Testis (tissue), 3 donors: Measurements from ENCODE around the gene BICD1. TPM values are rescaled to one million over a fixed set of nuclear protein-coding genes. Genes with fewer than 3 reads are reported as not detected.

Source experiments
- DNase-seq: peaks from one replicate; pipeline ENCODE4 v3.0.0-alpha.2; 2019
- H3K27ac ChIP-seq, 2 donors: fragments of 200-600 bp; sonication (generic); one replicate each; pipeline ENCODE4 v1.5.1; 2019
- H3K27me3 ChIP-seq: fragments of 200-600 bp; sonication (generic); one replicate; pipeline ENCODE4 v1.5.1; 2019
- H3K36me3 ChIP-seq: fragments of 200-600 bp; sonication (generic); one replicate; pipeline ENCODE4 v1.5.1; 2017; ENCODE audit warnings: low read depth; ENCODE audit errors: missing control alignments
- H3K4me1 ChIP-seq: fragments of 200-600 bp; sonication (generic); one replicate; pipeline ENCODE4 v1.5.1; 2019
- H3K4me3 ChIP-seq, 2 donors: fragments of 200-600 bp; sonication (generic); one replicate each; pipeline ENCODE4 v1.5.1; 2017 to 2019
- H3K9me3 ChIP-seq: fragments of 200-600 bp; sonication (generic); one replicate; pipeline ENCODE4 v1.5.1; 2017
- CTCF ChIP-seq, 3 experiments: fragments of 450-650 bp in 2 of 3; fragments of 200-600 bp in 1 of 3; sonication (generic) in 1 of 3; IDR thresholded peaks; one replicate each; pipeline ENCODE4 v1.5.1; 2016 to 2019; ENCODE audit warnings: antibody characterized with exemption in 3 of 3, mild to moderate bottlenecking in 2 of 3, moderate library complexity in 1 of 3
- POLR2A ChIP-seq: fragments of 450-650 bp; IDR thresholded peaks from one replicate; pipeline ENCODE4 v1.6.1; 2017; ENCODE audit warnings: antibody characterized with exemption, mild to moderate bottlenecking, moderate library complexity
- WGBS, 2 donors: methylation state at CpG; one replicate each; pipeline ENCODE4 v1.1.5; 2018; 5-methylcytosine and 5-hydroxymethylcytosine counted together
- intact Hi-C: fragments of 100-400 bp; cut with DNase I; formaldehyde crosslinking; loops from one replicate; pipeline ENCODE4 v1.15.1; 2023; ENCODE audit warnings: low total_unique reads
- polyA plus RNA-seq: library from polyadenylated mRNA; stranded (reverse); fragments of 350-450 nt; fragmentation: Illumina TruSeq; extraction: RNeasy Lipid Tissue Mini Kit (QIAGEN cat#74804); gene quantifications from one replicate; pipeline ENCODE4 v1.2.3, GENCODE V29; 2014; ENCODE audit warnings: low read depth, low replicate concordance; ENCODE audit not compliant: insufficient read depth
- total RNA-seq, 2 donors: library from RNA; depleted of rRNA; stranded (reverse); fragments of >200 nt; gene quantifications; one replicate each; pipeline ENCODE4 v1.2.3, GENCODE V29; 2016

The BICD1 gene
- total and polyA plus RNA-seq, 3 donors from 2014 or later, result 8.4 to 28.7 (median 26.0) TPM

GRCh38 chr12:32139064-32139421 is 32.4 kb downstream of the BICD1 start:
- intact Hi-C loops, result no loop called here

DNA sequence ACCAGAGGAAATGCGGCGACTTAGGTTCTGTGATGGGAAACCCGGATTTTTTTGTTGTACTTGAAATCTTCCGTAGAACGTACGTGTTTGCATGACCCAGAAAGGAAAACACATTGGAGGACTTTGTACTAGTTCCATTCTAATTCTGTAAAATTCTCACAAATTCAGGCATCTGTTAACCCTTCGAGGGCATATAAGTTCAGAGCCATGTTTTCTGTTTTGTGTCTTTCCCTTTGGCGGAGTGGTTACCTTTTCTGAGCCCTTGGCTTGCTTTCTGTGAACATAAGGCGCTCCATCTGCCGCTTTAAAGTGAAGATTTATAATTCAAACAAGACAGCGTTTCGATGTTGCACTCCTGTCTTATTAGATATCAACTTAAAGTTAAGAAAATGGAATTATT is 34.2 kb downstream of the BICD1 start:
- Histone ChIP-seq H3K27ac (no peak overlapping the region), H3K27me3 (no peaks in the 10 kb centered on the region), H3K4me1 (no peaks in the 10 kb centered on the region), H3K36me3 (no peaks in the 10 kb centered on the region), H3K4me3 (no peak overlapping the region), H3K9me3 (no peaks in the 10 kb centered on the region)
- TF ChIP-seq CTCF (IDR thresholded peaks at IDR 0.05) (no peak), POLR2A (no peak)
- no peak for DNase-seq
- 72 to 76% methylated on average over 12 of the region's 12 CpGs for WGBS, 2 donors
- intact Hi-C loops, result no loop called here

More at GRCh38 chr12:32139064-32139421, 32.4 kb downstream of the BICD1 start:
- TF ChIP-seq CTCF (IDR thresholded peaks at IDR 0.05) (no peak), POLR2A (no peak)
- H3K27me3 ChIP-seq, result no peaks in the 10 kb centered on the region
- no peak for DNase-seq
- no peaks in the 10 kb centered on the region for H3K36me3 ChIP-seq
- H3K4me1 ChIP-seq, result no peaks in the 10 kb centered on the region
- no peaks in the 10 kb centered on the region for H3K9me3 ChIP-seq
- 43 to 47% methylated on average over 2 of the region's 2 CpGs for WGBS, 2 donors
- no peak overlapping the region for H3K27ac ChIP-seq
- no peak overlapping the region for H3K4me3 ChIP-seq

DNA sequence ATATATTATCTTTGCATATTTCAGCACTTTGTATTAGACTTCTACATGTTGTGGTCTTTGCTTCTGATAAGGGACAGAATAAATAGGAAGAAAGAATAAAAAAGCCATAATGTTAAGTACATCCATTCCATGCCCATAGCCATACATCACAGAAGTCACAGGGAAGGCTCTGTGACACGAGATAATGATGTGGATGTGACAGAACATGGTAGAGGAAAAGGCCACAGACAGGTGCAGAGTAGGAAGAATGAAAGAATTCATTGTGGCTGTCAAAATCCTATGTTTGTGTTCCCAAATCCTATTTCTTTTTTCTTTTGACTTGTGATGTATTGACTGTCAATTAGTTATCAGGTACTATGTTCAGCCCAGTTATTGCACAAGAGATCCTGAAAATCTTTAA is 38.4 kb downstream of the BICD1 start:
- H3K27ac ChIP-seq, result no peak overlapping the region
- no peaks in the 10 kb centered on the region for H3K27me3 ChIP-seq
- no peak for TF ChIP-seq CTCF (IDR thresholded peaks at IDR 0.05)
- TF ChIP-seq POLR2A, result no peak
- 68 to 73% methylated on average over 1 of the region's 1 CpG for WGBS, 2 donors
- H3K4me1 ChIP-seq, result no peaks in the 10 kb centered on the region
- no peak overlapping the region for H3K4me3 ChIP-seq
- no peaks in the 10 kb centered on the region for H3K9me3 ChIP-seq
- no peak for DNase-seq
- intact Hi-C loops, result no loop called here
- H3K36me3 ChIP-seq, result no peaks in the 10 kb centered on the region

DNA sequence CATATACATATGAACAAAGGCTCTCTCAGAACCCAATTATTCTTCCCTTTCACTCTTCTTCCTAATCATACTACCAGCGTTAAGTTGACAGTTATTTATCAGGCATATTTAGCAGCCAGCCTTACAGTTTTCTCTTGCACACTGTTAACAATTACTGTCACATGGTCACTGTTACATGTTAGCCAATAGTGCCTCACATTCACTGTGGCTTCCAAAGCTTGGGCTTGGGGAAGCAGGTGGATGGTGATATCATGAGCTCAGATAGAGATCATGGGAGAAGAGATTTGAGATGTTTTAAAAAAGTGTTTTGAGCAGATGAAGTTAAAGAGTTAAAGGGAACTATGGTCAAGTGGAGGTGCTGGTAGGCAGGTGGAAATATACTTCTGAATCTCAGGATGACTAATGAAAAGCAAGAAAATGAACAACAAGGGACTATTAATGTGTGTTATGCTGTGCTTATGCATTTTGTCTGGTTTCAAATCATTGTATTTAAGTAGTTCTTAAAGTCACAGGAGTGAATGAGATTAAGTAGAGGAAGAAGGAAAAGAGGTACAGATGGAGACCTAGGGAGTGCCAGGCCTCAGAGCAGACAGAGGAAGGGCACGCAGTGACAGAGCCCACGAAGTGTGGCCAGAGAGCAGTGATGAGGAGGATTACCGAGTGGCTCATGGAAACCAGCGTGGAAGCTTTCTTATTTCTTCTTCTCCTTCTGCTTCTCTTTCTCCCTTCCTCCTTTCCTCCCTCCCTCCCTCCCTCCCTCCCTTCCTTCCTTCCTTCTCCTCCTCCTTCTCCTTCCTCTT is 39.6 kb downstream of the BICD1 start:
- Histone ChIP-seq H3K4me3 (no peak overlapping the region), H3K27ac (no peak overlapping the region), H3K36me3 (no peaks in the 10 kb centered on the region), H3K9me3 (no peaks in the 10 kb centered on the region), H3K27me3 (no peaks in the 10 kb centered on the region), H3K4me1 (no peaks in the 10 kb centered on the region)
- intact Hi-C loops, result no loop called here
- DNase-seq, result no peak
- WGBS, 2 donors, result 71 to 72% methylated on average over 5 of the region's 5 CpGs
- TF ChIP-seq POLR2A (no peak), CTCF (IDR thresholded peaks at IDR 0.05) (no peak)

DNA sequence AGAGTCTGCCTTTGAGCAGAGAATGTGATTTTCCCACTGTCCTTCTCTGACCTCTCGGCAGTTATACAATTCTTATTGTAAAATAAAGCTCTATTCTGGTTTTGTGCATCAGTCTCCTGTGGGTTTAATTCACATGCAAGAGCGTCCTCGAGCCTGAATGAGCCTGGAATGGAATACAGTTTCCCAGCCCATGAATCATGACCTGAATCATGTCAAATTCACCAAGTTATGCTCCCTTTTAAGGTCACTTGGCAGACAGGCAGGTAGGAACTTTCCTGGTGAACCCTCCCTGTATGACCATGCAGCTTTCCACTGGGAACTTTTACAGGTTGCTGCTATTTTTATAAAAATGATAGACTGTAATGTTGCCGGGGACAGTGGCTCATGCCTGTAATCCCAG is 41.7 kb downstream of the BICD1 start:
- Histone ChIP-seq H3K27ac (no peak overlapping the region), H3K4me3 (no peak overlapping the region), H3K36me3 (no peaks in the 10 kb centered on the region), H3K4me1 (no peaks in the 10 kb centered on the region), H3K27me3 (no peaks in the 10 kb centered on the region), H3K9me3 (no peaks in the 10 kb centered on the region)
- intact Hi-C loops, result no loop called here
- WGBS, 2 donors, result 94 to 97% methylated on average over 4 of the region's 4 CpGs
- no peak for TF ChIP-seq POLR2A
- no peak for TF ChIP-seq CTCF (IDR thresholded peaks at IDR 0.05)
- no peak for DNase-seq
